Stimulated activated naive CD4-positive, alpha-beta T cell (primary cell): ENCODE data around the gene CORO2B.

Experiments
- DNase-seq, 6 experiments: peaks; one replicate each; lab custom pipeline; 2025; lab: John Stamatoyannopoulos, UW

Gene CORO2B

GRCh38 chr15:68650901-68651709, 72.3 kb downstream of the CORO2B start:
- peak in 2 of 6 experiments; percentile 2 to 7 for DNase-seq

- DNase-seq = no peak
Measured at GRCh38 chr15:68651916-68652525, 73.2 kb downstream of the CORO2B start.

- DNase-seq = no peak
Measured at GRCh38 chr15:68653031-68653635, 74.3 kb downstream of the CORO2B start.

GRCh38 chr15:68653801-68654200, 75.0 kb downstream of the CORO2B start:
- DNase-seq = no peak

GRCh38 chr15:68654786-68655560, 76.2 kb downstream of the CORO2B start:
- no peak for DNase-seq

GRCh38 chr15:68655686-68656437, 77.1 kb downstream of the CORO2B start:
- no peak for DNase-seq

- DNase-seq = no peak
Measured at GRCh38 chr15:68656438-68656739, 77.6 kb downstream of the CORO2B start.

- DNase-seq = no peak
Measured at GRCh38 chr15:68658151-68658550, 79.4 kb downstream of the CORO2B start.

- no peak for DNase-seq
Measured at GRCh38 chr15:68658641-68659358, 80.0 kb downstream of the CORO2B start.

GRCh38 chr15:68663526-68663925, 84.7 kb downstream of the CORO2B start:
- no peak for DNase-seq

- DNase-seq = no peak
Measured at GRCh38 chr15:68666120-68666811, 87.5 kb downstream of the CORO2B start.

- no peak for DNase-seq
Measured at GRCh38 chr15:68666812-68667450, 88.1 kb downstream of the CORO2B start.

- no peak for DNase-seq
Measured at GRCh38 chr15:68667800-68668625, 89.2 kb downstream of the CORO2B start.

GRCh38 chr15:68668926-68669600, 90.3 kb downstream of the CORO2B start:
- DNase-seq = no peak

GRCh38 chr15:68672251-68672650, 93.5 kb downstream of the CORO2B start:
- no peak for DNase-seq

- DNase-seq = no peak
Measured at GRCh38 chr15:68672781-68673205, 94.0 kb downstream of the CORO2B start.

GRCh38 chr15:68674975-68675374, 96.2 kb downstream of the CORO2B start:
- no peak for DNase-seq

- DNase-seq = no peak
Measured at GRCh38 chr15:68676011-68676605, 97.3 kb downstream of the CORO2B start.
